Left colon (tissue), 2 donors: ENCODE measurements around the gene ADH6. TPM values are rescaled to one million over a fixed set of nuclear protein-coding genes. Genes with fewer than 3 reads are reported as not detected.
"Not testable (repeated sequence)": the region's sequence is repeated elsewhere in the genome, so short reads cannot be mapped to it uniquely, and the experiment has no call there.

Experiments
- ATAC-seq: fragments of 200-7000 bp; cut with Tn5 transposase; one replicate; pipeline ENCODE4 v1.9.1; 2020; ENCODE audit warnings: mild to moderate bottlenecking, moderate library complexity
- DNase-seq, 2 donors: peaks; one replicate each; pipeline ENCODE4 v3.0.0-alpha.2; 2020
- intact Hi-C, 2 donors: fragments of 100-400 bp; cut with DNase I in 1 of 2; cut with micrococcal nuclease in 1 of 2; formaldehyde crosslinking; loops; one replicate each; pipeline versions ENCODE4 v1.11.2 to v1.14.0; 2022; cut with DNase I, micrococcal nuclease
- long read RNA-seq: library from polyadenylated mRNA; unstranded; transcript quantifications from one replicate; pipeline ENCODE4 v2.0.0, GENCODE V29; 2021
- total RNA-seq, 2 donors: library from RNA; stranded (reverse); fragmentation: NEBNext Ultra II Directional; extraction: Animal tissue kit (Norgen Biotek cat#: 25700); gene quantifications; one replicate each; pipeline ENCODE4 v1.2.1, GENCODE V29; 2021
- donor health status: DM: no; HTN: no; CAD: no.
- donor health status: DM: yes; HTN: yes; CAD: no.

ADH6 gene
- total RNA-seq: 10 to 100 TPM; 13.8 to 14.3 TPM
- long read RNA-seq, transcript ADH6-203 (9 exons, 2,802 nt): major isoform, 10 of 14 reads
- long read RNA-seq, partial matches to known transcripts: 0 of 14 reads
- long read RNA-seq, other reads (novel, unspliced or antisense): 3 of 14 reads

- DNase-seq (peak in 1 of 2 donors; percentile 30), ATAC-seq (peak; percentile 94)
- intact Hi-C loops: no loop called here
These were observed at the start of gene ADH6 for GRCh38 chr4:99219072-99219471. TSS of gene ADH6 (minus strand) at chr4:99219246. CDS start at chr4:99219152, 94 bp downstream.

- DNase-seq (no peak), ATAC-seq (no peak)
- intact Hi-C loops: no loop called here
These were observed 45.9 kb upstream of the ADH6 start for GRCh38 chr4:99264927-99265326.

DNA sequence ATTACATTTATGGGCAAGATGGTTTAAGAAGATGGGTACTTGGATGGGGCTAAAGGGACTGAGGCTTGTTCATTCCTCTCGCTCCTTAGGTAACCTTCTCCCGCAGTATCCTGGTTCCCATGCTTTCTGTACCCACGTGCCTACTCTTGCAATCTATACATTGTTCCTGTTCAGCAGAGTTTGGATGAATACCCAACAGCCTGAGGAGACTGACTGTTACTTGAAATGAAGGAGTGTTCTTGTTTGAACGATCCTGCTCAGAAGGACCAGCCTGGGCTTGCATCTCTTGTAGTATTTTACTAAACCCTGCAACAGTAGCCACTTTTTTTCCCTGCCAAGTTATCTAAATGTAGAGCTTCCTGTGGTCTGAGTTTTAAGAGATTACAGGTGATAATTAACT lies 33.7 kb upstream of the ADH6 start:
- intact Hi-C loops: no loop called here
- ATAC-seq: no peak
- DNase-seq: no peak

DNA sequence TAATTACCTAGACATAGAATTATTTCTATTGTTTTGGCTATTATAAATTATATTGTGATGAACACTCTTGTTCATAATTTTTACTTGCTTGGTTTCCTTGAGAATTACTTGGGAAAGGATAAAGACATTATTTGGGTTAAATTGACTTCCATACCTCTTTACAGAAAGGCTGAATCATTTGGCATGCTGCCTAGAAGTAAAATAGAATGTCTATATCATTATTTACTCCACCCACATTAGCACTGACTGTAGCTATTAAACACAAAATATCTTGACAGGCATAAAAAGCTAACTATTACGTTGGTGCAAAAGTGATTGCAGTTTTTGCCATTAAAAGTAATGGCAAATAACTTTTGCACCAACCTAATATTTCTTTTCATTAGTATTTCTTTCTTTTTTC lies 29.7 kb upstream of the ADH6 start:
- ATAC-seq (no peak), DNase-seq (no peak)
- intact Hi-C loops: no loop called here

GRCh38 chr4:99235955-99236354 lies 16.9 kb upstream of the ADH6 start:
- ATAC-seq (peak; percentile 92), DNase-seq (no peak)
- intact Hi-C loops: no loop called here

- intact Hi-C loops: no loop called here
- DNase-seq (no peak), ATAC-seq (no peak)
These were observed 15.4 kb upstream of the ADH6 start for GRCh38 chr4:99234331-99235010.

- intact Hi-C loops, DNase-seq: not testable (repeated sequence)
- ATAC-seq: peak; percentile 76
These were observed 14.4 kb upstream of the ADH6 start for GRCh38 chr4:99233397-99233796.

DNA sequence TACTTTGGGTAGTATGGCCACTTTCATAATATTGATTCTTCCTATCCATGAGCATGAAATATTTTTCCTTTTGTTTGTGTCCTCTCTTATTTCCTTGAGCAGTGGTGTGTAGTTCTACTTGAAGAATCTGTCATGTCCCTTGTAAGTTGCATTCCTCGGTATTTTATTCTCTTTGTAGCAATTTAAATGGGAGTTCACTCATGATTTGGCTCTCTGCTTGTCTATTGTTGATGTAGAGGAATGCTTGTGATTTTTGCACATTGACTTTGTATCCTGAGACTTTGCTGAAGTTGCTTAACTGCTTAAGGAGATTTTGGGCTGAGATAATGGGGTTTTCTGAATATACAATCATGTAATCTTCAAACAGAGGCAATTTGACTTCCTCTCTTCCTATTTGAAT lies 9.7 kb upstream of the ADH6 start:
- ATAC-seq, DNase-seq, intact Hi-C loops: not testable (repeated sequence)

- ATAC-seq, DNase-seq, intact Hi-C loops: not testable (repeated sequence)
These were observed 8.6 kb upstream of the ADH6 start for GRCh38 chr4:99227646-99228045.

DNA sequence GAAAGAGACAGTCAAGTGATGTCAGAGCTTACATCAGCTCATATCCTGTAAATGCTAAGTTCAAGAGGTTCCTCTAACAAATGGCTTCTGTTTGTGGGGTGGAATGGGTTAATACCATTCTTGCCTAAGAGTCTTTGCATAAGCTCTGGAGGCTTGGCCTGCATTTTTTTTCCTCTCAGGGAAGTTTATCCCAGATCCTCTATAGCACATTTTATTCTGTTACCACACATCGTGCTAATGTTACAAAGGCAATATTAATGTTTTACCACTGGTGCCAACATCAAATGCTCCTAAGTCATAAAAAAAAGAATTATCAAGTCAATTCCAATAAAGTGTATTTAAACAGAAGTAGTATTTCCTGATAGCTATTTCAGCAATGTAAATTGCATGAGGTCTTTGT lies 2.9 kb upstream of the ADH6 start:
- DNase-seq: no peak
- intact Hi-C loops: no loop called here
- peak; percentile 62 for ATAC-seq

- peak; percentile 43 for ATAC-seq
- intact Hi-C loops: no loop called here
These were observed 433 bp upstream of the ADH6 start for GRCh38 chr4:99219479-99219878.

DNA sequence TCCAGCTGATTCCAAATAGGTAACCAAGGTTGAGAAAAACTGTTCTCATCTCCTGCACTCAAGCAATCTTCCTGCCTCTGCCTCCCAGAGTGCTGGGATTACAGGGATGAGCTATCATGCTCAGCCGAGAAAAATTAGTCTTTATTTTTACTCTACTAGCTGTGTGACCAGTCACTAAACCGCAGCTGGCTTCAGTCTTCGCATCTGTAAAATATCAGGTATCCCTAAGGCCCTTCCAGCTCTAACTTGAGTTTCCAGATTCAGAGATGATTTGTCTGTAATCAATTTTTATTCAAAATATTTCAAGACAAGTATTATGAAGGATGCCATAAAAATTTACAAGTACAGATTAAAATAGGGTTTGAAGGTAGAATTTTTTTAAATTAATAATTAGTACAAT lies 3.5 kb downstream of the ADH6 start:
- ATAC-seq: no peak
- intact Hi-C loops: no loop called here
- DNase-seq: no peak

More at GRCh38 chr4:99219479-99219878, 433 bp upstream of the ADH6 start:
- no peak for DNase-seq

DNA sequence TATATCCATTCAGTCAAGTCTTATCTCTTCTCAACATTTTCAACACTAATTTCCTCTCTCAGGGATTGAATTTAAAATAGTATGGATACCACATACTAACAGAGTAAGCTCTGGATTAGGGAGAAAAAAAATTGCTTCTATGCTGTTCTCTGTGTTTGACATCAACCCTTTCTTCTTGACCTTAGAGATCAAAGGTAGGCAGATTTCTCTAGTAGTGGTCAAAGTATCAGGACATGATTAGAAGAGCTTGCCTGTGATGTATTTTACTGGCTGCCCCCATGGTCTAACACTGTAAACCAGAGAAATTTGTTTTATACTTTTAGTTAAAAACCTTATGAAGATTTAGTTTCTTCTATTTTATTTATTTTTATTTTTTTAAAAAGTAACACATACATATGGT lies 8.3 kb downstream of the ADH6 start:
- no peak for ATAC-seq
- intact Hi-C loops: no loop called here
- DNase-seq: no peak

- DNase-seq (no peak), ATAC-seq (no peak)
- intact Hi-C loops: no loop called here
These were observed 9.4 kb downstream of the ADH6 start for GRCh38 chr4:99209671-99210070.

- intact Hi-C loops: no loop called here
- ATAC-seq: peak; percentile 32
- DNase-seq: no peak
These were observed 10.3 kb downstream of the ADH6 start for GRCh38 chr4:99208719-99209075.

DNA sequence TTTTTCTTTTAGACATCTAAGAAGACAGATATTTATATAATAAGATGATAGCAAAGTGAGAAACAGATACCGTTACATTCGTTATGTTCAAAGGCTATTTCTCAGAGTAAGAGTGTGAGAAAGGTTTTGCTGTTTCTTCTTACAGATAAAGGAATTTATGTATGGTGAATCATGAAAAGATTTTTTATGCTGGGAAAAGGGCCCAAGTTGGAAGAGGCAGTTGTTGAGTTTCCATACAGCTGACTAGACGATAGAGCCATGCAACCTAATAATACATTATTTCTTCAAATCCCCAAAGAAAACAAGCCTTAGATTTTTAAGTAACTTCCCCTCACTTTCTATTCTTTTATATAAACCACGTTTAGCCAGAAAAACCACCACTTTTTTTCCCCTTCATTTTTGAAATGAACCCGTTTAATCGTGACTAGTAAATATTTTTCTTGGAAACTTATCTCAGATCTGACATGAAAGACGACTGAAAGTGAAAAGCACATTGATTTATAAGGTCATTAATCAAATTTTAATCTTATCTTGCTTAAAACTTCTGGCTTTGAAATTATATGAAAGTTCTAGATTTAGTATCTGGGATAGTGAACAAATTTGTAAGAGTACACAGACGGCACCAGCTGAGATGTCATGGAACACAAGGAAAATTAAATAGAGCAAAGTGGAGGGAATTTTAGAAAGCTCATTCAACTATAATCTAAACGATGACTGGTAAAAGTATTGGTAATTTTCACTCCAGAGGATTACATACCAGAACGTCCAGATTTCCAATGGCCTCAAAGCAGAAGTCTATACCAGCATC lies 10.9 kb downstream of the ADH6 start:
- ATAC-seq (no peak), DNase-seq (no peak)
- intact Hi-C loops: no loop called here

- no peak for DNase-seq
- intact Hi-C loops: no loop called here
- no peak for ATAC-seq
These were observed 11.8 kb downstream of the ADH6 start for GRCh38 chr4:99207069-99207743.

DNA sequence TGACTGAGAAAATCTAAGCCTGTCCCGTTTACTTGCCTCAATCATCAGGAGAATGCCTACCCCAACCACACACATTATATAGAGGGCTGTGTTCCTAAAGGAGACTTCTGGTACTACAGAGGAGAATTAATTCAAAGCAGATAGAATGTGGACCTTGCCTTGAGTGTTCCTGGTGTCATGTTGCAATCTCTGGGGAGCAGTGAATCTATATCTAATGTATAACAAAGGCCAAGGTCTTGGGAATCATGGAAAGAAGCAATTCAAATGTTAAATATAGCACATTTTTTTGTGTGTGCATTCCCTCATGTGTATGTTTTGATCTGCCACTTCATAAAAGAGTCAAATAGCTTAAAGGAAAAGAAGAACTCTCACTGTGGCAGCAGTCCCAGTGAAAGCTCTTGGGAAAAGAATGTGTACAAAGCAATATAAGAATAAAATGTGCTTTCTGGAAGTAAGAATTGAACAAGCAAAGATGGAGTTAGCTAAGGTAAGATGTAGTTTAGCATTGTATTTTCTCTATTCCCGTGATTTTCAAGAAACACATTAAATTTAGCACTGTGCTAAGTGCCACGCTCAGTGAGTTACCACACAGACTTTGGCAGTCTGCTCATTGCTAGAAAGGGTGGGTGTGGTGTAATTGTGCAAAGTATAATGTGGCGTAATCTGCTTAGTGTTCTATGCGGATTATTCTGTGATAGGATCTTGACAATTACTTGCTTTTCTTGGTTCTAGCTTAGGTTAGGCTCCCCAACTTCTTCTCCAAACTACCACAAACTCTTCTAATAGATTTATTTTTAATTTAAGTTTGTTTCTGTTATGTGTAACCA lies 13.7 kb downstream of the ADH6 start:
- ATAC-seq (peak; percentile 86), DNase-seq (peak; percentile 9 to 35)
- intact Hi-C loops: no loop called here

DNA sequence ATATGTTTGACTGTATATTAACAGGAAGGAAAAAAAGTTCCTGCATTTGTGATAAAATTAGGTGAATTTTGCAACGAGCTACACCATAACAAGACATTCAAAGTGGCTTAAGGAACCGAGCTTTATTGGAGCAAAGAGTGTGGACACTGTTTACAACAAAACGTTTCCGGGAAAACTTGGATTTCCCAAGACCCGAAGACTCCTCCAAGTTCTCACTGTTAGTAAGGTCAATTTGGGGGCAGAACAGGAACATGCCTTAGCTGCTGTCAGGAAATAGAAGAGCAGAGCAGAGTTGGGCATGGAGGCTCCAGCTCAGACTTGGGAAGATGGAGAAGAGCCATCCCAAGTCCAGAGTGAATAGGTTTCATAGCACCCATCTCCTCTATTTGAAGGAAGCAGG lies 16.5 kb downstream of the ADH6 start:
- ATAC-seq: no peak
- no peak for DNase-seq
- intact Hi-C loops: loop anchor here in 1 of 2 donors (5.0 kb wide), 1 partner anchor 200 kb away; no protein-coding TSS in a partner anchor
